DND-41 (cell line): ENCODE measurements around the gene ZNF354C.

Experiments used
- ATAC-seq: fragments of 200-7000 bp; cut with Tn5 transposase; 3 replicates; pipeline ENCODE4 v1.9.1; 2021; ENCODE audit warnings: low read depth; ENCODE audit not compliant: insufficient read depth
- DNase-seq: peaks from one replicate; pipeline ENCODE4 v3.0.0-alpha.2; 2020
- H2AFZ ChIP-seq: 2 replicates; pipeline ENCODE4 v1.6.0; 2012; ENCODE audit warnings: low read depth, low read length
- H3K27ac ChIP-seq: 2 replicates; pipeline ENCODE4 v1.5.1; 2012; ENCODE audit warnings: low read length, inconsistent platforms
- H3K27me3 ChIP-seq: fragments of 200-600 bp; sonication (generic); 2 replicates; pipeline ENCODE4 v1.6.0; 2012; ENCODE audit warnings: low read length, mild to moderate bottlenecking, inconsistent platforms; ENCODE audit not compliant: insufficient read depth, poor library complexity
- H3K36me3 ChIP-seq: 2 replicates; pipeline ENCODE4 v1.5.1; 2012; ENCODE audit warnings: low read length, inconsistent platforms; ENCODE audit not compliant: insufficient read depth
- H3K4me1 ChIP-seq: 2 replicates; pipeline ENCODE4 v1.5.1; 2012; ENCODE audit warnings: mild to moderate bottlenecking, low read length; ENCODE audit not compliant: insufficient read depth
- H3K4me2 ChIP-seq: 2 replicates; pipeline ENCODE4 v1.6.0; 2012; ENCODE audit warnings: mild to moderate bottlenecking, moderate library complexity, low read length, inconsistent platforms; ENCODE audit not compliant: insufficient read depth
- H3K4me3 ChIP-seq, 2 experiments: fragments of 200-600 bp in 1 of 2; shearing (Covaris generic) in 1 of 2; 2 replicates each; pipeline ENCODE4 v1.5.1; 2012 to 2016; ENCODE audit warnings: inconsistent platforms in 2 of 2, low read length in 2 of 2, mild to moderate bottlenecking in 2 of 2, low read depth in 1 of 2, moderate library complexity in 1 of 2
- H3K79me2 ChIP-seq: 2 replicates; pipeline ENCODE4 v1.6.0; 2012; ENCODE audit warnings: low read length, inconsistent platforms; ENCODE audit not compliant: insufficient read depth
- H3K9ac ChIP-seq: 2 replicates; pipeline ENCODE4 v1.6.0; 2012; ENCODE audit warnings: low read depth, mild to moderate bottlenecking, inconsistent platforms, low read length, moderate library complexity
- H3K9me3 ChIP-seq: 2 replicates; pipeline ENCODE4 v1.5.1; 2012; ENCODE audit warnings: low read length, moderate library complexity, mild to moderate bottlenecking, inconsistent platforms; ENCODE audit not compliant: insufficient read depth, severe bottlenecking
- H4K20me1 ChIP-seq: 2 replicates; pipeline ENCODE4 v1.6.0; 2012; ENCODE audit warnings: low read length; ENCODE audit not compliant: insufficient read depth
- CTCF ChIP-seq: IDR thresholded peaks from 2 replicates; pipeline ENCODE4 v1.5.1; 2012; ENCODE audit warnings: borderline replicate concordance, low read length, moderate library complexity, mild to moderate bottlenecking; ENCODE audit not compliant: poor library complexity, severe bottlenecking; ENCODE audit errors: extremely low read depth
- EZH2 ChIP-seq: IDR thresholded peaks from 3 replicates; pipeline ENCODE4 v1.6.1; 2012; ENCODE audit warnings: borderline replicate concordance, low read depth, mild to moderate bottlenecking, moderate library complexity, low read length, inconsistent platforms; ENCODE audit not compliant: severe bottlenecking

The ZNF354C gene

DNA sequence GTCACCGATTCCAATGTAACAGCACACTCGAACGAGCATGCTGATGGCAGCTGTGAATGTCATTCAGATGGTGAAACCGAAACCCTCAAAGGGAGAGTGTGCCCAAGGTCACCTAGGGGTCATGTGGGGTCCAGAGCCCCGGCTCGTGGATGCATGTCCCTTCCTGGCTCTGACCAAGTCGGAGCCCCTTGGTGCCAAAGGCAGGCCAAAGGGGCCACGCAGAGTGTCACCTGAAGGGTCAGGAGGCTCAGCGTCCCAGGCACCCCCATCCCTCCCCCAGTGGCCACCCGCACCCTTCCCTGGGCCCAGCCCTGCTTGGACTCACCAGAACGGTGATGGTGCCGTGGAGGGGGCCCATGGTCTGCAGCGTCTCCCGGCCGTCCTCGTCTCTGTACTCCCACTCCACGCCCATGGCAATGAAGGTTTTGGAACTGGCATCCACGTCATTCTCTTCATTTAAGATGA lies 69.5 kb downstream of the ZNF354C start:
- H3K4me1 ChIP-seq, result no peaks in the 10 kb centered on the region
- no peak overlapping the region for H2AFZ ChIP-seq
- no peaks in the 10 kb centered on the region for H3K9me3 ChIP-seq
- no peak overlapping the region for H3K9ac ChIP-seq
- H3K79me2 ChIP-seq, result no peaks in the 10 kb centered on the region
- no peak for DNase-seq
- no peaks in the 10 kb centered on the region for H4K20me1 ChIP-seq
- no peak overlapping the region for H3K27ac ChIP-seq
- no peak for ATAC-seq
- H3K27me3 ChIP-seq, result no peaks in the 10 kb centered on the region
- TF ChIP-seq EZH2 (no peak), CTCF (no peak)
- H3K36me3 ChIP-seq, result no peaks in the 10 kb centered on the region
- no peak overlapping the region for H3K4me2 ChIP-seq
- no peak overlapping the region for H3K4me3 ChIP-seq

DNA sequence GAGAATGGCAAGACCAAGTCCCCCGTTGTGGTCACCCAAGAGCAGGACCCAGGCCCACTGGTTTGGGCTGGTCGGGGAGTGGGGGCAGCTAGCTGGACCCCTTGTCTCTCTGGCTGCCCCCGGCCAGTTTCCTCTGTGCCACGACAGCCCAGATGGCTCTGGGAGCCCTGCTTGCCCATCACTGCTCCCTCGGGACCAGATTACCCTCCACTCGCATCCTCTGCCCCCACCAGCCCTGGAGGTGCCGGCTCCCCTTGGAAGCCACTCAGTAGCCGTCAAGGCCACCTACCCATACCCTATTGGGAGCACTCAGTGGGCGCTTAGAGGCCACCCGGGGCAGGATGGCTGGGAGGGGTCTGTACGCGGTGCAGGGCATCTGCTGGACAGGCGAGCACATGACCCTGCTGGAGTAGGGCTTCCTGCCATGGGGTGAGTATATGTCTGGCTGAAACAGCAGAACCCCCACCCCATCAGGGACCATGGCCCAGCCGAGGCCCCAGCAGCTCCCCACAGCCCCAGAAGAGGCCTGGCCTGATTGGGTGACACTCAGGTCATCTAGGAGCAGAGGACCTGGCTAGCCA lies 70.0 kb downstream of the ZNF354C start:
- H3K4me2 ChIP-seq, result no peak overlapping the region
- H3K27me3 ChIP-seq, result no peaks in the 10 kb centered on the region
- no peaks in the 10 kb centered on the region for H3K9me3 ChIP-seq

DNA sequence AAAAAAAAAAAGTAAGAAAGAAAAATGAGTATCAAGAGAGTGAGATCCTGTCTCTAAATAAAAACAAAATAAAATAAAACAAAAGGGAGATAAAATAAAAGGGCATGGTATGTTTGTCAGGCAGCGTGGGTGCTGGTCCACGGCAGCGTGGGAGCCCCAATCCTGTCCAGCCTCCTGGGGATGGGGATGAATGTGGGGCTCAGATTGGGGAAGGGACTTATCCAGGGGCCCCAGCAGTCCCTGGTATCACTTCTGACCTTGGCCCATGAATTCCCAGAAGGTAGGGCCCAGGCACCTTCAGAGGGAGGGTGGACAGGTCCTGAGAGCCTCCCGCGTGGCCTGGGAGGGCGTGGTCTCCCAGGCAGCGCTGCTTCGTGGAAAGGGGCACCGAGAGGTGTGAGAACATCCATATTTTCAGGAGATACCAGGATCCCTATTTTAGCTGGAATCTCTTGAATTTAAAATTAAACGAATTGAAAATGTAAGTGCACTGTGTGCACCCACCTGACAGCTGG lies 71.2 kb downstream of the ZNF354C start:
- Histone ChIP-seq H3K79me2 (no peaks in the 10 kb centered on the region), H2AFZ (no peak overlapping the region), H3K9me3 (no peaks in the 10 kb centered on the region), H4K20me1 (no peaks in the 10 kb centered on the region), H3K36me3 (no peaks in the 10 kb centered on the region), H3K27me3 (no peaks in the 10 kb centered on the region), H3K4me3 (no peak overlapping the region), H3K4me2 (no peak overlapping the region), H3K9ac (no peak overlapping the region), H3K4me1 (no peaks in the 10 kb centered on the region), H3K27ac (no peak overlapping the region)
- ATAC-seq (no peak), DNase-seq (no peak)
- TF ChIP-seq CTCF, result no peak
- no peak for TF ChIP-seq EZH2

More for the DNA sequence above, 70.0 kb downstream of the ZNF354C start:
- Histone ChIP-seq H3K9ac (no peak overlapping the region), H3K36me3 (no peaks in the 10 kb centered on the region), H2AFZ (no peak overlapping the region), H3K79me2 (no peaks in the 10 kb centered on the region), H3K4me1 (no peaks in the 10 kb centered on the region), H3K27ac (no peak overlapping the region), H3K4me3 (no peak overlapping the region), H4K20me1 (no peaks in the 10 kb centered on the region)
- no peak for ATAC-seq
- DNase-seq, result no peak
- no peak for TF ChIP-seq CTCF
- no peak for TF ChIP-seq EZH2
